ENCODE data around the gene E4F1. TPM values are rescaled to one million over a fixed set of nuclear protein-coding genes. Genes with fewer than 3 reads are reported as not detected.
A peak's percentile ranks its signal among the peaks of the same experiment; 100 is the strongest.

E4F1 gene
- total and polyA plus RNA-seq, 9 of the 15 experiments (the other 6 are each of a cell fraction or from before 2014, with no cell fraction given): 0.48 to 94.9 (median 20.4) TPM

DNA sequence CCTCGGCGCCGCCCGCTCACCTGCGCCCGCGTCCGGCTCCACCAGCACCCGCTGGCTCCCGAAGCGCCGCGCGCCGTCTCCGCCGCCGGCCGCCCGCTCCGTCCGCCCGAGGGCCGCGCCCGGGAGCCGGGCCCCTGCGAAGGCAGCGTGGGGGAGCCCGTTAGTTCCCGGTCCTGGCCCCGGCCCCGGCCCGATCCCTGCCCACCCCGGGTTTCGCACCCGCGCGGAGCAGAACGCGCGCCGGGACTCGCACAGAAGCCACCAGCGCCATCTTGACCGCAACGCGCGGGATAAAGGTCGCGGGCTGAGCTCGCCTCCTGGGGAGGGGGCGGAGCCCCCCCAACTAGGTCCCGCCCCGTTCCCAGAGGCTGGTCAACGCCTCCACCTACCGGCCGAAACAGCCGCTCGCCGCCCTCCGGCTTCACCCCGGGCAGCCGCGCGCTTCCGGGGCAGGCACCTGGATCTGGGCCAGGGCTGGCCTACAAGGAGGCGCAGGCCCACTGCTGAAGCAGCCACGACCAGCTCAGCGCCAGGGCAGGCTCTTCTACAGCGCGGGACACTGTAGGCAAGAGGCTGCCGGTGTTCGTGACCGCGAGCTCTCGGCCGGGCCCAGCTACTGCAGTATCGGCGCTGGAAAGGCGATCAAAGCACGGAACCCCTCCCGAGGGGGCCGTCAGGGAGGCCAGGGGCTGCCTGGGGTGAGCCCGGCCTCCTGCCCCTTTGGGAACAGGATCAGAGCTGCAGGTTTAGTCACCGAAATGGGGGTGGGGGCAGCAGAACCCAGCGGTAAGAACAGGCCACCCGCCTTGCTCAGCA, 28.1 kb downstream of the E4F1 start, which contains the start of gene ECI1 (continued):
- TF ChIP-seq, protein P1, sequence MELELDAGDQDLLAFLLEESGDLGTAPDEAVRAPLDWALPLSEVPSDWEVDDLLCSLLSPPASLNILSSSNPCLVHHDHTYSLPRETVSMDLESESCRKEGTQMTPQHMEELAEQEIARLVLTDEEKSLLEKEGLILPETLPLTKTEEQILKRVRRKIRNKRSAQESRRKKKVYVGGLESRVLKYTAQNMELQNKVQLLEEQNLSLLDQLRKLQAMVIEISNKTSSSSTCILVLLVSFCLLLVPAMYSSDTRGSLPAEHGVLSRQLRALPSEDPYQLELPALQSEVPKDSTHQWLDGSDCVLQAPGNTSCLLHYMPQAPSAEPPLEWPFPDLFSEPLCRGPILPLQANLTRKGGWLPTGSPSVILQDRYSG (tag; conservative IDR thresholded peaks at IDR 0.05; ENCODE audit: low read depth): no peak
- TF ChIP-seq PCBP1 (IDR thresholded peaks at IDR 0.05; ENCODE audit: low read depth, low read length, poor library complexity, severe bottlenecking) (peak; percentile 94), GATAD2A (IDR thresholded peaks at IDR 0.05) (no peak), ETS2 (tag; IDR thresholded peaks at IDR 0.05; ENCODE audit: borderline replicate concordance, poor library complexity, severe bottlenecking) (no peak), FUS (optimal IDR thresholded peaks at IDR 0.05; ENCODE audit: low read depth, low read length) (peak; percentile 89), KLF16 (IDR thresholded peaks at IDR 0.05) (peak; percentile 81), RBFOX2 (IDR thresholded peaks at IDR 0.05; ENCODE audit: low read depth, low read length) (peak; percentile 100), MBD2 (IDR thresholded peaks at IDR 0.05; ENCODE audit: borderline replicate concordance, low read depth) (peak; percentile 36; the same call in 1 of the 2 replicates), MED1 (CRISPR knock-in tag; IDR thresholded peaks at IDR 0.05; ENCODE audit: borderline replicate concordance) (0 out of 2 replicates have a peak, but pooled peaks have one; percentile 79), RAD21 (CRISPR knock-in tag; conservative IDR thresholded peaks at IDR 0.05 in 1 of 2, IDR thresholded peaks at IDR 0.05 in 1 of 2) (peak; percentile 82 to 85), PHB (CRISPR knock-in tag; IDR thresholded peaks at IDR 0.05) (peak; percentile 11; the same call in 1 of the 2 replicates)
- TF ChIP-seq, protein P2, sequence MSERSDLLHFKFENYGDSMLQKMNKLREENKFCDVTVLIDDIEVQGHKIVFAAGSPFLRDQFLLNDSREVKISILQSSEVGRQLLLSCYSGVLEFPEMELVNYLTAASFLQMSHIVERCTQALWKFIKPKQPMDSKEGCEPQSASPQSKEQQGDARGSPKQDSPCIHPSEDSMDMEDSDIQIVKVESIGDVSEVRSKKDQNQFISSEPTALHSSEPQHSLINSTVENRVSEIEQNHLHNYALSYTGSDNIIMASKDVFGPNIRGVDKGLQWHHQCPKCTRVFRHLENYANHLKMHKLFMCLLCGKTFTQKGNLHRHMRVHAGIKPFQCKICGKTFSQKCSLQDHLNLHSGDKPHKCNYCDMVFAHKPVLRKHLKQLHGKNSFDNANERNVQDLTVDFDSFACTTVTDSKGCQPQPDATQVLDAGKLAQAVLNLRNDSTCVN (CRISPR knock-in tag; IDR thresholded peaks at IDR 0.05): no peak
- TF ChIP-seq, protein P3, sequence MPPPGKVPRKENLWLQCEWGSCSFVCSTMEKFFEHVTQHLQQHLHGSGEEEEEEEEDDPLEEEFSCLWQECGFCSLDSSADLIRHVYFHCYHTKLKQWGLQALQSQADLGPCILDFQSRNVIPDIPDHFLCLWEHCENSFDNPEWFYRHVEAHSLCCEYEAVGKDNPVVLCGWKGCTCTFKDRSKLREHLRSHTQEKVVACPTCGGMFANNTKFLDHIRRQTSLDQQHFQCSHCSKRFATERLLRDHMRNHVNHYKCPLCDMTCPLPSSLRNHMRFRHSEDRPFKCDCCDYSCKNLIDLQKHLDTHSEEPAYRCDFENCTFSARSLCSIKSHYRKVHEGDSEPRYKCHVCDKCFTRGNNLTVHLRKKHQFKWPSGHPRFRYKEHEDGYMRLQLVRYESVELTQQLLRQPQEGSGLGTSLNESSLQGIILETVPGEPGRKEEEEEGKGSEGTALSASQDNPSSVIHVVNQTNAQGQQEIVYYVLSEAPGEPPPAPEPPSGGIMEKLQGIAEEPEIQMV (tag; conservative IDR thresholded peaks at IDR 0.05; ENCODE audit: low read depth): no peak
- TF ChIP-seq, protein P4, sequence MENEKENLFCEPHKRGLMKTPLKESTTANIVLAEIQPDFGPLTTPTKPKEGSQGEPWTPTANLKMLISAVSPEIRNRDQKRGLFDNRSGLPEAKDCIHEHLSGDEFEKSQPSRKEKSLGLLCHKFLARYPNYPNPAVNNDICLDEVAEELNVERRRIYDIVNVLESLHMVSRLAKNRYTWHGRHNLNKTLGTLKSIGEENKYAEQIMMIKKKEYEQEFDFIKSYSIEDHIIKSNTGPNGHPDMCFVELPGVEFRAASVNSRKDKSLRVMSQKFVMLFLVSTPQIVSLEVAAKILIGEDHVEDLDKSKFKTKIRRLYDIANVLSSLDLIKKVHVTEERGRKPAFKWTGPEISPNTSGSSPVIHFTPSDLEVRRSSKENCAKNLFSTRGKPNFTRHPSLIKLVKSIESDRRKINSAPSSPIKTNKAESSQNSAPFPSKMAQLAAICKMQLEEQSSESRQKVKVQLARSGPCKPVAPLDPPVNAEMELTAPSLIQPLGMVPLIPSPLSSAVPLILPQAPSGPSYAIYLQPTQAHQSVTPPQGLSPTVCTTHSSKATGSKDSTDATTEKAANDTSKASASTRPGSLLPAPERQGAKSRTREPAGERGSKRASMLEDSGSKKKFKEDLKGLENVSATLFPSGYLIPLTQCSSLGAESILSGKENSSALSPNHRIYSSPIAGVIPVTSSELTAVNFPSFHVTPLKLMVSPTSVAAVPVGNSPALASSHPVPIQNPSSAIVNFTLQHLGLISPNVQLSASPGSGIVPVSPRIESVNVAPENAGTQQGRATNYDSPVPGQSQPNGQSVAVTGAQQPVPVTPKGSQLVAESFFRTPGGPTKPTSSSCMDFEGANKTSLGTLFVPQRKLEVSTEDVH (IDR thresholded peaks at IDR 0.05; ENCODE audit: low read depth, partially characterized antibody): peak; percentile 56
- TF ChIP-seq, protein P5, sequence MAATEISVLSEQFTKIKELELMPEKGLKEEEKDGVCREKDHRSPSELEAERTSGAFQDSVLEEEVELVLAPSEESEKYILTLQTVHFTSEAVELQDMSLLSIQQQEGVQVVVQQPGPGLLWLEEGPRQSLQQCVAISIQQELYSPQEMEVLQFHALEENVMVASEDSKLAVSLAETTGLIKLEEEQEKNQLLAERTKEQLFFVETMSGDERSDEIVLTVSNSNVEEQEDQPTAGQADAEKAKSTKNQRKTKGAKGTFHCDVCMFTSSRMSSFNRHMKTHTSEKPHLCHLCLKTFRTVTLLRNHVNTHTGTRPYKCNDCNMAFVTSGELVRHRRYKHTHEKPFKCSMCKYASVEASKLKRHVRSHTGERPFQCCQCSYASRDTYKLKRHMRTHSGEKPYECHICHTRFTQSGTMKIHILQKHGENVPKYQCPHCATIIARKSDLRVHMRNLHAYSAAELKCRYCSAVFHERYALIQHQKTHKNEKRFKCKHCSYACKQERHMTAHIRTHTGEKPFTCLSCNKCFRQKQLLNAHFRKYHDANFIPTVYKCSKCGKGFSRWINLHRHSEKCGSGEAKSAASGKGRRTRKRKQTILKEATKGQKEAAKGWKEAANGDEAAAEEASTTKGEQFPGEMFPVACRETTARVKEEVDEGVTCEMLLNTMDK (IDR thresholded peaks at IDR 0.05; ENCODE audit: borderline replicate concordance, insufficient read depth, low read depth, low read length, poor library complexity, severe bottlenecking): peak; percentile 50

Measured in K562 (cell line).